HEK293 (cell line): Measurements from ENCODE around the gene IZUMO1.
A peak's percentile ranks its signal among the peaks of the same experiment; 100 is the strongest.
"Not testable (repeated sequence)": the region's sequence is repeated elsewhere in the genome, so short reads cannot be mapped to it uniquely, and the experiment has no call there.

Experiments used
- CTCF ChIA-PET: fragments of 350-600 bp; formaldehyde crosslinking; extraction: SDS; loops from one replicate; lab custom pipeline; 2021; ENCODE audit warnings: antibody characterized with exemption; lab: Yijun Ruan, JAX
- POLR2A ChIA-PET: fragments of 300-600 bp; formaldehyde crosslinking; extraction: SDS; loops from one replicate; lab custom pipeline; 2020; ENCODE audit warnings: antibody characterized with exemption, inconsistent platforms; lab: Yijun Ruan, JAX
- H3K27ac ChIP-seq: fragments of 200-500 bp; sonication (Bioruptor generic); 2 replicates; pipeline ENCODE4 v1.5.1; 2014; ENCODE audit warnings: low read depth, low read length, control low read depth, inconsistent platforms; ENCODE audit errors: extremely low read depth
- H3K36me3 ChIP-seq, 2 experiments: fragments of 200-500 bp in 1 of 2; sonication (Bioruptor generic) in 1 of 2; 1 replicate in 1 of 2; 2 replicates in 1 of 2; pipeline ENCODE4 v1.5.1; 2014 to 2017; ENCODE audit warnings: inconsistent platforms in 2 of 2, low read length in 2 of 2; ENCODE audit not compliant: control insufficient read depth in 2 of 2, insufficient read depth in 1 of 2
- H3K4me1 ChIP-seq: fragments of 200-500 bp; sonication (Bioruptor generic); 2 replicates; pipeline ENCODE4 v1.5.1; 2014; ENCODE audit warnings: mild to moderate bottlenecking, low read length, inconsistent platforms; ENCODE audit not compliant: control insufficient read depth, insufficient read depth
- H3K4me3 ChIP-seq: 2 replicates; pipeline ENCODE4 v1.5.1; 2011; ENCODE audit warnings: low read depth, mild to moderate bottlenecking, control low read depth, low read length, moderate library complexity
- H3K9me3 ChIP-seq: fragments of 200-500 bp; sonication (Bioruptor generic); 2 replicates; pipeline ENCODE4 v1.5.1; 2014; ENCODE audit warnings: low read depth, low read length, inconsistent platforms; ENCODE audit not compliant: control insufficient read depth, insufficient read depth
- GLIS1 ChIP-seq: fragments of 450-650 bp; formaldehyde crosslinking; IDR thresholded peaks from 2 replicates; pipeline ENCODE4 v1.5.1; 2016; ENCODE audit warnings: missing biosample characterization, missing genetic modification characterization

The IZUMO1 gene

DNA sequence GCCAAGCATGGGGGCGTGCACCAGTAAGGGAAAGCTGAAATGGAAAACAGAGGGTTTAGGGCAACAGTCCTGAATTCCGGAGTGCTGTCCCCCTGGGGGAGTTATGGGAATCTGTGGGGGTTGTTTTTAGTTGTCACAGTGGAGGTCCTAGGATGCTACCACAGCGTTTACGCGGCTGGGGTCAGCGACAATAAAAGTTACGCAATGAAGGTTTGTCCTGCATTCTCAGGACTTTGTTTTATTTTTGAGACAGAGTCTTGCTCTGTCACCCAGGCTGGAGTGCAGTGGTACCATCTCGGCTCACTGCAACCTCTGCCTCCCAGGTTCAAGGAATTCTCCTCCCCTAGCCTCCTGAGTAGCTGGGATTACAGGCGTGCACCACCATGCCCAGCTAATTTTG lies 53.1 kb downstream of the IZUMO1 start:
- peak; percentile 36 for TF ChIP-seq GLIS1 (tag by site-specific recombination)
- CTCF ChIA-PET = interaction anchor here (1.0 kb wide), 1 partner anchor 13 kb away, joined by 3 read pairs; no protein-coding TSS in a partner anchor
- H3K9me3 ChIP-seq, H3K4me3 ChIP-seq, POLR2A ChIA-PET, H3K36me3 ChIP-seq, H3K27ac ChIP-seq, H3K4me1 ChIP-seq: not testable (repeated sequence)
